ENCODE measurements around the gene EML5. TPM values are rescaled to one million over a fixed set of nuclear protein-coding genes. Genes with fewer than 3 reads are reported as not detected.

Gene EML5
- total and polyA plus RNA-seq, 9 donors = 5.7 to 86.5 (median 29.5) TPM

DNA sequence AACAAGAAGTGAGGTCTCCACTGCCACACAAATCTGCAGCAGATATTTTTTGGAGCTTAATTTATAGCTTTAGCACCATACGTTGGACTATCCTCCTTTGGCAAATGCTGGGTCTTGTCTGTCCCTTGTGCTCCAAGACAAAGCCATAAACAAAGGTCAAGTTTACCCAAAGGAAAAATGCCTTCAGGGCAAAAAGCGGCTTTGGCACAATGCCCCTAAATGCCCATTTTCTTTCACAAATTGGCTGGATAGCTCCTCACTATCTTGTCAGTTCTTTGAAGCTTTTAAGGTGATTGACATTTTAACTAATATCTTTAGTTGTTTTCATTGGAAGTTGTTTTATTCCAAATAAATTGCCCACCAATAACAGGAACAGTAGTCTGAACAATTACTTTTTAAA lies 59.6 kb downstream of the EML5 start:
- H3K9me3 ChIP-seq = no peaks in the 10 kb centered on the region
- 71 to 85% (median 71%) methylated on average over 2 of the region's 2 CpGs for WGBS, 3 donors
- TF ChIP-seq, protein P1, sequence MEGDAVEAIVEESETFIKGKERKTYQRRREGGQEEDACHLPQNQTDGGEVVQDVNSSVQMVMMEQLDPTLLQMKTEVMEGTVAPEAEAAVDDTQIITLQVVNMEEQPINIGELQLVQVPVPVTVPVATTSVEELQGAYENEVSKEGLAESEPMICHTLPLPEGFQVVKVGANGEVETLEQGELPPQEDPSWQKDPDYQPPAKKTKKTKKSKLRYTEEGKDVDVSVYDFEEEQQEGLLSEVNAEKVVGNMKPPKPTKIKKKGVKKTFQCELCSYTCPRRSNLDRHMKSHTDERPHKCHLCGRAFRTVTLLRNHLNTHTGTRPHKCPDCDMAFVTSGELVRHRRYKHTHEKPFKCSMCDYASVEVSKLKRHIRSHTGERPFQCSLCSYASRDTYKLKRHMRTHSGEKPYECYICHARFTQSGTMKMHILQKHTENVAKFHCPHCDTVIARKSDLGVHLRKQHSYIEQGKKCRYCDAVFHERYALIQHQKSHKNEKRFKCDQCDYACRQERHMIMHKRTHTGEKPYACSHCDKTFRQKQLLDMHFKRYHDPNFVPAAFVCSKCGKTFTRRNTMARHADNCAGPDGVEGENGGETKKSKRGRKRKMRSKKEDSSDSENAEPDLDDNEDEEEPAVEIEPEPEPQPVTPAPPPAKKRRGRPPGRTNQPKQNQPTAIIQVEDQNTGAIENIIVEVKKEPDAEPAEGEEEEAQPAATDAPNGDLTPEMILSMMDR (IDR thresholded peaks at IDR 0.05) = no peak
- TF ChIP-seq EP300 (IDR thresholded peaks at IDR 0.05) (no peak), POLR2A (IDR thresholded peaks at IDR 0.05) (no peak)
- no peak overlapping the region for H3K4me3 ChIP-seq
- H3K4me1 ChIP-seq (ENCODE audit: insufficient read depth) = no peaks in the 10 kb centered on the region
- no peak for DNase-seq
- H3K36me3 ChIP-seq = no peaks in the 10 kb centered on the region
- intact Hi-C loops (cut with DNase I) = no loop called here
- no peaks in the 10 kb centered on the region for H3K27me3 ChIP-seq
- no peak overlapping the region for H3K27ac ChIP-seq

DNA sequence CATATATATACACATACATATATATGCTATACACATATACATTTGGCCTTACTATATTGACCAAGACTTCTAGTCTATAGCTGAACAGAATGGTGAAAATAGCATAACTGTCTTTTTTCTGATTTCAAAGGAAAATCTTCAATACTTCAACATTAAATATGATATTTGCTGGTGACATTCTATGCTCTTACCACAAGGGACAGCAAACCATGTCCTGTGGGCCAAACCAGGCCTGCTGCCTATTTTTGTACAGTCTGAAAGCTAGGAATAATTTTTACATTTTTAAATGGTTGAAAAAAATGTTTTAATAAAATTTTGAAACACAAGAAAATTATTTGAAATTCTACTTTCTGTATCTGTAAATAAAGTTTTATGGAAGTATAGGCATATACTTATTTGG lies 63.6 kb downstream of the EML5 start:
- intact Hi-C loops (cut with DNase I) = no loop called here
- Histone ChIP-seq H3K4me1 (ENCODE audit: insufficient read depth) (no peaks in the 10 kb centered on the region), H3K9me3 (no peaks in the 10 kb centered on the region), H3K4me3 (no peak overlapping the region), H3K27me3 (no peaks in the 10 kb centered on the region), H3K36me3 (no peaks in the 10 kb centered on the region), H3K27ac (no peak overlapping the region)
- TF ChIP-seq, protein P1 (IDR thresholded peaks at IDR 0.05) = no peak
- TF ChIP-seq POLR2A (IDR thresholded peaks at IDR 0.05) (no peak), EP300 (IDR thresholded peaks at IDR 0.05) (no peak)
- no peak for DNase-seq

DNA sequence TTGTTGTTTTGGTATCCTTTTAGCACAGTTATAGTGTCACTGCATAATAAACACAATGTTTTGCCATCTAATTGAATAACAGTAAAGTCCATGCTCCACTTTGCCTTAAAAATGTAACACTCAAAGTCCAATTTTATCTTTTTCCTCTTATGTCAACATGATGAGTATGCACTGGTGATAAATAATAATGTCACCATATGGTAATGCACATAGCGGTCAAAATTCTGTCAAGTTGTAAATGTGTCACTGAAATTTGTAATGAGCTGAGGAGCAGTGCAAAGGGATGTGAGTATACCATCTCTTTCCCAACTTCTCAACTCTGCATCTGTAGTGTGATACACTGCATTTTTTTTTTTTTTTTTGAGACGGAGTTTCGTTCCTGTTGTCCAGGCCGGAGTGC lies 65.7 kb downstream of the EML5 start:
- H3K27me3 ChIP-seq = no peaks in the 10 kb centered on the region
- no peak overlapping the region for H3K27ac ChIP-seq
- DNase-seq = no peak
- 87 to 97% (median 95%) methylated on average over 4 of the region's 4 CpGs for WGBS, 3 donors
- TF ChIP-seq, protein P1 (IDR thresholded peaks at IDR 0.05) = no peak
- TF ChIP-seq EP300 (IDR thresholded peaks at IDR 0.05) (no peak), POLR2A (IDR thresholded peaks at IDR 0.05) (no peak)
- H3K9me3 ChIP-seq = no peaks in the 10 kb centered on the region
- H3K4me3 ChIP-seq = no peak overlapping the region
- no peaks in the 10 kb centered on the region for H3K4me1 ChIP-seq (ENCODE audit: insufficient read depth)
- intact Hi-C loops (cut with DNase I) = no loop called here
- H3K36me3 ChIP-seq = no peaks in the 10 kb centered on the region

DNA sequence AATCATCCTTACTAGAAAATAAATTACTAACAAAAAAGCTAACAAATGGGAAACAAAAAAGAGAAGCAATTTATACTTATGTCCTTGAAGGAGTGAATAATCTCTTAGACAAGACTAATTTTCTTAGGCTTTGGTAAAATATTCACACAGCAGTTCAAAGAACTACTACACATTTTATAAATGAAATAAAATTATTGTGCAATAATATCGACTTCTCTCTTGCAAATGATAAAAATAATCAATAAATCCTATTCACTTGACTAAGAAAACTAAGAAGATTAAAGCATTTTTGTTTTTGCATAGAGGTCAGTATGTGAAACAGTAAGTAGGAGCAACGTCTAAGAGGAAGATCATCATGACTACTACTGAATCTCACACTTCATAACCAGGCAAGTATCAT lies 82.0 kb downstream of the EML5 start:
- H3K27me3 ChIP-seq = no peaks in the 10 kb centered on the region
- H3K4me3 ChIP-seq = no peak overlapping the region
- H3K4me1 ChIP-seq (ENCODE audit: insufficient read depth) = no peaks in the 10 kb centered on the region
- H3K9me3 ChIP-seq = no peaks in the 10 kb centered on the region
- no peaks in the 10 kb centered on the region for H3K36me3 ChIP-seq
- TF ChIP-seq EP300 (IDR thresholded peaks at IDR 0.05) (no peak), POLR2A (IDR thresholded peaks at IDR 0.05) (no peak)
- WGBS, 3 donors = 58 to 75% (median 69%) methylated on average over 2 of the region's 2 CpGs
- H3K27ac ChIP-seq = no peak overlapping the region
- intact Hi-C loops (cut with DNase I) = no loop called here
- DNase-seq = no peak

DNA sequence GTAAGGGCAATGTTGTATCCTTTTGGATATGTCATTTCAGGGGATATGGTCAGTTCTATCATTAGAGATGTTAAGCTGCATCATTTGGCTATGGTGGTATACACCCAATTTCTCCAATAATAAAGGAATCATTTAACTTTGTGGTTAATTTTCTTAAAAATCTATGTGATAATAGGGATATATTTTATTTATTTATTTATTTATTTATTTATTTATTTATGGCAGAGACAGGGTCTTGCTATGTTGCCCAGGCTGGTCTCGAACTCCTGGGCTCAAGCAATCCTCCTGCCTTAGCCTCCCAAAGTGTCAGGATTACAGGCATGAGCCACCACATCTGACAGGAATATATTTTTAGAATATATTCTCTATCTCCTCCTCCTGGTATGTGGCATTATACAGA lies 85.7 kb downstream of the EML5 start:
- DNase-seq = no peak
- Histone ChIP-seq H3K27me3 (no peaks in the 10 kb centered on the region), H3K36me3 (no peaks in the 10 kb centered on the region), H3K4me1 (ENCODE audit: insufficient read depth) (no peaks in the 10 kb centered on the region), H3K4me3 (no peak overlapping the region), H3K27ac (no peak overlapping the region), H3K9me3 (no peaks in the 10 kb centered on the region)
- 95 to 100% (median 96%) methylated on average over 1 of the region's 1 CpG for WGBS, 3 donors
- TF ChIP-seq POLR2A (IDR thresholded peaks at IDR 0.05) = no peak
- intact Hi-C loops (cut with DNase I) = no loop called here

DNA sequence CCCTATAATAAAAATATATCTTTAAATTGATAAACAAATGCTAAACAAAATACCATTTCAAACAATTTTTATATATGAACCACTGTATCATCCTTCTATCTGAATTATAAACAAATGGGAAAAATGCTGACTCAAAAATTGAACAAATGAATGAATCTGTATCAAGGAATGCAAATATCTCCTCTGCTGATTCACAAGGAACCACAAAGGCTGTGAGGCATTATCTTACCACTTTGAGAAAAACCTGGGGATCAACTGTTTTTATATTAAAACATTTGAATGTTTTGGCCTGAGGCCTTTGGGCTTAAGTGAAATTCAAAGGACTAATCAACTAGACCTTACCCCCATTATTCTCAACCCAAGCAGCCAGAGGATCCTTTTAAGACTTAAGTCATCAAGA lies 86.3 kb downstream of the EML5 start:
- H3K36me3 ChIP-seq = no peaks in the 10 kb centered on the region
- no peaks in the 10 kb centered on the region for H3K27me3 ChIP-seq
- no peak overlapping the region for H3K27ac ChIP-seq
- H3K9me3 ChIP-seq = no peaks in the 10 kb centered on the region
- intact Hi-C loops (cut with DNase I) = no loop called here
- H3K4me3 ChIP-seq = no peak overlapping the region
- DNase-seq = no peak
- H3K4me1 ChIP-seq (ENCODE audit: insufficient read depth) = no peaks in the 10 kb centered on the region
- TF ChIP-seq, protein P1 (IDR thresholded peaks at IDR 0.05) = no peak
- TF ChIP-seq POLR2A (IDR thresholded peaks at IDR 0.05) (no peak), EP300 (IDR thresholded peaks at IDR 0.05) (no peak)
